Thoracic aorta (tissue), 2 donors: ENCODE data around the gene ZNF8. TPM values are rescaled to one million over a fixed set of nuclear protein-coding genes. Genes with fewer than 3 reads are reported as not detected.
"Not testable (repeated sequence)": the region's sequence is repeated elsewhere in the genome, so short reads cannot be mapped to it uniquely, and the experiment has no call there.

Experiments
- ATAC-seq: fragments of 150-250 bp; one replicate; pipeline ENCODE4 v1.8.0; 2017; ENCODE audit warnings: low read depth; ENCODE audit not compliant: insufficient number of reproducible peaks, low FRiP score
- DNase-seq: peaks from one replicate; pipeline ENCODE4 v3.0.0-alpha.2; 2020; ENCODE audit warnings: low spot score
- H3K27ac ChIP-seq, 2 donors: fragments of 200-600 bp; sonication (generic); 1 replicate in 1 of 2; 2 replicates in 1 of 2; pipeline ENCODE4 v1.5.1; 2016; ENCODE audit warnings: mild to moderate bottlenecking in 2 of 2, moderate library complexity in 2 of 2
- H3K27me3 ChIP-seq: fragments of 200-600 bp; sonication (generic); replicated peaks from 2 replicates; pipeline ENCODE4 v1.6.0; 2016; ENCODE audit warnings: mild to moderate bottlenecking; ENCODE audit not compliant: insufficient read depth
- H3K36me3 ChIP-seq: fragments of 200-600 bp; sonication (generic); one replicate; pipeline ENCODE4 v1.5.1; 2016
- H3K4me1 ChIP-seq, 2 donors: fragments of 200-600 bp; sonication (generic); 1 replicate in 1 of 2; 2 replicates in 1 of 2; pipeline versions ENCODE4 v1.5.1 to v1.6.0; 2016; ENCODE audit warnings: low read depth in 2 of 2, mild to moderate bottlenecking in 1 of 2; ENCODE audit not compliant: control insufficient read depth in 1 of 2
- H3K4me3 ChIP-seq: fragments of 200-600 bp; sonication (generic); 2 replicates; pipeline ENCODE4 v1.5.1; 2016; ENCODE audit warnings: mild to moderate bottlenecking
- H3K9me3 ChIP-seq: fragments of 200-600 bp; sonication (generic); 2 replicates; pipeline ENCODE4 v1.5.1; 2016
- total RNA-seq, 2 donors: library from RNA; depleted of rRNA; stranded (reverse); fragments of >200 nt; gene quantifications; one replicate each; pipeline versions ENCODE4 v1.1.0 to v1.2.3, GENCODE V29; 2016
- TF ChIP-seq, protein P1 (sequence below): fragments of 200-600 bp; sonication (generic); IDR thresholded peaks from one replicate; pipeline ENCODE4 v1.5.1; 2019; ENCODE audit warnings: antibody characterized with exemption

The ZNF8 gene
- total RNA-seq, 2 donors from 2014 or later = 11.4 to 12.0 TPM

DNA sequence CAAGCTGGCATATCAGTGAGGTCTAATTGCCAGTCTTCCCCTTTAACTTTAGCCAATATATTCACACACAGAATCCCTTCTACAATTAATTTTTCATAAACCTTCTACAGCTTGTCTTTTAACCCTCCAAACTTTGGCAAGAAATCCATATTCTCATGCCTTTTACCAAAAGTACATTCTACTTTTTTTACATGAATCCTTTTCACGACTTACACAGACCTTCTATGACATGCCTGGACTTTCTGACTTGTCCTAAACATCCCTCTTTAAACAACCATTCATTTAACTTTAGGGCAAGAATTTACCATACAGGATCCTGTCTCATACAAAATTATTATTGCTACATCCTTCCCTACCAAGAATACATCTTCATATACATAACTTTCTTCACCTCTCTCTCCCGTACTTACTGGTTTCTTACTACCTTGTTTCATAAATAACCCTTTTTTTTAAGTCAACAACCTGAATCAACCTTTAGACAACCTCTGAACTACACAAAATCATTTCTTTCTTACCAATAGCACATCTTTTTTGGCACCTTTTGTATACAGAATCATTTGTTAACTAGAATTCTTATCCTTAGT, 26.6 kb upstream of the ZNF8 start:
- Histone ChIP-seq H3K36me3 (peaks cover 88% of the 10 kb centered on the region), H3K4me3 (no peak overlapping the region), H3K9me3 (peaks cover 100% of the 10 kb centered on the region)

DNA sequence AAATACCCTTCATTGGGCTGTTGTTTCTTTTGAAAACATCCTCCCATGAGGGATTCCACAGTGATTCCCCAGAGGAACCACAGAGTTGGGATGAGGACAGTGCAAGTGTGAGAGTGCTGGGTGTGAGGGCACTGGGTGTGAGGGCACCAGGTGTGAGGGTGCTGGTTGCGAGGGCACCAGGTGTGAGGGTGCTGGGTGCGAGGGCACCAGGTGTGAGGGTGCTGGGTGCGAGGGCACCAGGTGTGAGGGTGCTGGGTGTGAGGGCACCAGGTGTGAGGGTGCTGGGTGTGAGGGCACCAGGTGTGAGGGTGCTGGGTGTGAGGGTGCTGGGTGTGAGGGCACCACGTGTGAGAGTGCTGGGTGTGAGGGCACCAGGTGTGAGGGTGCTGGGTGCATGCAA, 20.5 kb upstream of the ZNF8 start:
- not testable (repeated sequence) for DNase-seq, ATAC-seq, H3K27me3 ChIP-seq, H3K27ac ChIP-seq, H3K4me1 ChIP-seq
- Histone ChIP-seq H3K36me3 (peaks cover 91% of the 10 kb centered on the region), H3K4me3 (peak overlapping the region; percentile 7), H3K9me3 (peaks cover 100% of the 10 kb centered on the region)

More for the DNA sequence above, 26.6 kb upstream of the ZNF8 start:
- DNase-seq (no peak), ATAC-seq (no peak)
- H3K4me1 ChIP-seq = no peaks in the 10 kb centered on the region
- TF ChIP-seq, protein P1, sequence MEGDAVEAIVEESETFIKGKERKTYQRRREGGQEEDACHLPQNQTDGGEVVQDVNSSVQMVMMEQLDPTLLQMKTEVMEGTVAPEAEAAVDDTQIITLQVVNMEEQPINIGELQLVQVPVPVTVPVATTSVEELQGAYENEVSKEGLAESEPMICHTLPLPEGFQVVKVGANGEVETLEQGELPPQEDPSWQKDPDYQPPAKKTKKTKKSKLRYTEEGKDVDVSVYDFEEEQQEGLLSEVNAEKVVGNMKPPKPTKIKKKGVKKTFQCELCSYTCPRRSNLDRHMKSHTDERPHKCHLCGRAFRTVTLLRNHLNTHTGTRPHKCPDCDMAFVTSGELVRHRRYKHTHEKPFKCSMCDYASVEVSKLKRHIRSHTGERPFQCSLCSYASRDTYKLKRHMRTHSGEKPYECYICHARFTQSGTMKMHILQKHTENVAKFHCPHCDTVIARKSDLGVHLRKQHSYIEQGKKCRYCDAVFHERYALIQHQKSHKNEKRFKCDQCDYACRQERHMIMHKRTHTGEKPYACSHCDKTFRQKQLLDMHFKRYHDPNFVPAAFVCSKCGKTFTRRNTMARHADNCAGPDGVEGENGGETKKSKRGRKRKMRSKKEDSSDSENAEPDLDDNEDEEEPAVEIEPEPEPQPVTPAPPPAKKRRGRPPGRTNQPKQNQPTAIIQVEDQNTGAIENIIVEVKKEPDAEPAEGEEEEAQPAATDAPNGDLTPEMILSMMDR = no peak
- H3K27ac ChIP-seq = no peak overlapping the region
- H3K27me3 ChIP-seq = no peaks in the 10 kb centered on the region

DNA sequence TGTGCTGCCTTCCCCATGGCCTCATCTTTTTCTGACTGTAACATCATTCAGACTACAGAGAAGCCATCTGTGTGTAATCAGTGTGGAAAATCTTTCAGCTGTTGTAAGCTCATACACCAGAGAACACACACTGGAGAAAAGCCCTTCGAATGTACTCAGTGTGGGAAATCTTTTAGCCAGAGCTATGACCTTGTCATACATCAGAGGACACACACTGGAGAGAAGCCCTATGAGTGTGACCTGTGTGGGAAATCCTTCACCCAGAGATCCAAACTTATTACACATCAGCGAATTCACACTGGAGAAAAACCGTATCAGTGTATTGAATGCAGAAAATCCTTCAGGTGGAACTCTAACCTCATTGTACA, 17.2 kb upstream of the ZNF8 start:
- Histone ChIP-seq H3K9me3 (peaks cover 97% of the 10 kb centered on the region), H3K36me3 (peaks cover 92% of the 10 kb centered on the region), H3K27ac (no peak overlapping the region), H3K27me3 (no peaks in the 10 kb centered on the region), H3K4me3 (no peak overlapping the region), H3K4me1 (no peaks in the 10 kb centered on the region)
- TF ChIP-seq, protein P1 = no peak
- ATAC-seq (no peak), DNase-seq (no peak)

DNA sequence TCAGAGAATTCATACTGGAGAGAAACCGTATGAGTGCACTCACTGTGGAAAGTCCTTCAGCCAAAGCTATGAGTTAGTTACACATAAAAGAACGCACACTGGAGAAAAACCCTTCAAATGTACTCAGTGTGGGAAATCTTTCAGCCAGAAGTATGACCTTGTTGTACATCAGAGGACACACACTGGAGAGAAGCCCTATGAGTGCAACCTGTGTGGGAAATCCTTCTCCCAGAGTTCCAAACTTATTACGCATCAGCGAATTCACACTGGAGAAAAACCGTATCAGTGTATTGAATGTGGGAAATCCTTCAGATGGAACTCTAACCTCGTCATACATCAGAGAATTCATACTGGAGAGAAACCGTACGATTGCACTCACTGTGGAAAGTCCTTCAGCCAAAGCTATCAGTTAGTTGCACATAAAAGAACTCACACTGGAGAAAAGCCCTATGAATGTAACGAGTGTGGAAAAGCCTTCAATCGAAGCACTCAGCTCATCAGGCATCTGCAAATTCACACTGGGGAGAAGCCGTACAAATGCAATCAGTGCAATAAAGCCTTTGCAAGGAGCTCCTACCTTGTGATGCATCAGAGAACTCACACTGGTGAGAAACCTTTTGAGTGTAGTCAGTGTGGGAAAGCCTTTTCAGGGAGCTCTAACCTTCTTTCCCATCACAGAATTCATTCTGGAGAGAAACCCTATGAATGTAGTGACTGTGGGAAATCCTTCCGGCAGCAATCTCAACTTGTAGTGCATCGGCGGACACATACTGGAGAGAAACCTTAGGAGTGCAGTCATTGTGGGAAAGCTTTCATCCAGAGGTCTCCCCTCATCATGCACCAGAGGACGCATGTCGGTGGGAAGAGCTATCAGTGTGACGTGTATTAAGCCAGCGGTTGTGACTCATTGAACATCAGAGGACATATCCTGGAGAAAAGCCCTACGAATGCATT, 16.5 kb upstream of the ZNF8 start:
- no peak overlapping the region for H3K4me3 ChIP-seq
- H3K27ac ChIP-seq = no peak overlapping the region
- TF ChIP-seq, protein P1 = no peak
- DNase-seq (no peak), ATAC-seq (no peak)
- H3K27me3 ChIP-seq = no peaks in the 10 kb centered on the region
- H3K9me3 ChIP-seq = peaks cover 97% of the 10 kb centered on the region
- H3K36me3 ChIP-seq = peaks cover 91% of the 10 kb centered on the region
- no peaks in the 10 kb centered on the region for H3K4me1 ChIP-seq

DNA sequence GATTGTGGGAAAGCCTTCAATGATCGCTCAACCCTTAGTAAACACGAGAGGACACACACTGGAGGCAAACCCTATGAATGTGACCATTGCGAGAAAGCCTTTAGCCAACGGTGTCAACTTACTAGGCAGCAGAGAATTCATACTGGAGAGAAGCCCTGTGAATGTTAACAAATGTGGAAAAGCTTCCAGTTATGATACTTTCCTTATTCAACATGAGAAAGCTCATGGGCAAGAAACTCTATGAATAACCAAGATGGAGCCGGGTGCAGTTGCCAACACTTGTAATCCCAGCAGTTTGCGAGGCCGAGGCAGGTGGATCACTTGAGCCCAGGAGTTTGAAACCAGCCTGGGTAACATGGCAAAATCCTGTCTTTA, 15.8 kb upstream of the ZNF8 start:
- Histone ChIP-seq H3K27ac (no peak overlapping the region), H3K36me3 (peaks cover 86% of the 10 kb centered on the region), H3K9me3 (peaks cover 97% of the 10 kb centered on the region), H3K27me3 (no peaks in the 10 kb centered on the region), H3K4me3 (peak overlapping the region; percentile 10), H3K4me1 (no peaks in the 10 kb centered on the region)
- TF ChIP-seq, protein P1 = no peak
- DNase-seq (no peak), ATAC-seq (no peak)
